GM19238 (cell line): ENCODE measurements around the gene C4orf50.
"Not testable (repeated sequence)": the region's sequence is repeated elsewhere in the genome, so short reads cannot be mapped to it uniquely, and the experiment has no call there.

Source experiments
- DNase-seq: peaks from one replicate; pipeline ENCODE4 v3.0.0; 2011; ENCODE audit warnings: low spot score; ENCODE audit not compliant: insufficient read length

The C4orf50 gene

DNA sequence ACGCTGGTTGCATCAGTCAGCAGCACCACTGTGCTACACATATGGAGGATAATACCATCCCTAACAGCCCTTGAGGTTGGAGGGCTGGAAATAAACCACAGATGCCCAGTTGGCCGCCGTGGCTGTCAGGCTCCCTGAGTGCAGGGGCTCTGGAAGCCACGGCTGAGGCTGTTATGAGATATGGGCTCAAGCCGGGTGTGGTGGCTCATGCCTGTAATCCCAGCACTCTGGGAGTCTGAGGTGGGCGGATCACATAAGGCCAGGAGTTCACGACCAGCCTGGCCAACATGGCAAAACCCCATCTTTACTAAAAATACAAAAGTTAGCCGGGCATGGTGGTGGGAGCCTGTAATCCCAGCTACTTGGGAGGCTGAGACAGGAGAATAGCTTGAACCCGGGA lies 24.9 kb downstream of the C4orf50 start:
- DNase-seq: not testable (repeated sequence)

DNA sequence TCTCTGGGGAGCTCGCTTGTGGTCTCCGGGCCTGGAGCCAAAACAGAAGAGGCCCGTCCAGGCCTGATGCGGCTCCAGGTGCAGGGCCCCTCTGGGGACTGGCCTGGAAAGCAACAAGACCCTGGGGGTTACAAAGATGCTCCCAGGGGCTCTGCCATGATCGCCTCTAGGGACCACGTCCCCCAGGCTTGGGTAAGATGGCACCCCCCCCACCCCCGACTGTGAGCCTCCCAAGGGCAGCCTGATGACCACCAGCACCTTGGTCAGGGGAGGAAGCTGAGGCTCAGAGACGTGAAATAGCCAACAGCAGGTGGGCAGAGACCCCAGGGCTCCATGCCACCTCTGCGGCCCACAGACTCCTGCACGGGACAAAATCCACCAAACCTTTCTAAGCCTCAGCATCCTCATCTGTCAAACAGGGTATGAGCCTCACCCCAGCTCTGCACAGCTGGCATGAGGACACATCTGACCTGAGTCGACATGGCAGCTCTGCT lies 25.4 kb downstream of the C4orf50 start:
- no peak for DNase-seq

DNA sequence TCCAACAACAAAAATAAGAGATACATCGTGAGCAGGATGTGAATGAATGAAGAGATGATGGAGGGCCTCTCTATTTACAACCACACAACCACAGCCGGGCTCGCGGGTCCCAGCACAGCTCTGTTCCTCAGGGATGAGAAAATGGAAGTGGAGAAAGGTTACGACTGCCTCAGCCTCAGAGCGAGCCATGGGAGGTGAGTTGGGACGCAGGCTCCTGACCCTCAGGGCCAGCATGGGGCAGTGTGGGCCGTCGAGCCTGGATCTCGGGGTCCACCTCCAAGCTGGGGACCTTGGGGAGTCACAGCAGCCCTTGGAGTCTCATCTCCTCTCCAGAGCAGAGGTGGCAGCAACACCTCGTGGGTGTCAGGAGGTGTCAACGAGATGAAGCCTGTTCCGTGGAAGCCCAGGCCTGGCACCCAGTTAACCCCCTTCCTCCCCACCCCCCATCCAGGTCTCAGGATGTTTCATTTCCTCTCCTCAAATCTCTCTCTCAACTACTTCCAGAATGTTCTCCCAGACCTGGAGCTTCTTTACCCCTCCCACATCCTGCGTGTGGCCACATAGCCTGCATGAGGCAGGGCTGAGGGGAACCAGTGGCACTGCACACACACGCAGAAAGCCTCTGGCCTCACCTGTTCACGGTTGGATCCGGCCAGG lies 25.9 kb downstream of the C4orf50 start:
- no peak for DNase-seq

DNA sequence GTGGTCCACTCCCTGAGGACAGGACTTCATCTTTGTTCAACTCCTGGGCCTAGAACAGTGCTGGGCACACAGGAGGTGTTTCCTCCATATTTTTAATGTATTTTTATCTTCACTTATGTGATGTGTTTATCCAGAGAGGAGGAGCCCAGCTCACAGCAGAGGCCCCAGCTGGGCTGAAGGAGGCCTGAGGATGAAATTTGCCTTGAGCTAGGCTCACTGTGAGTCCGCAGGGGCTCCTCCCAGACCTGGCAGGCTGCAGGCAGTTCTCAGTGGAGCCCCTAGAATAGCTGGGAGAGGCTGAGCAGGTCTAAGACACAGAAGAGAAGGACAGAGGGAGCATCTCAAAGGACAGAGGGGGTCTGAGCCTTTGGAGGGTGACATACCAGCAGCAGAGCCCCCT lies 26.8 kb downstream of the C4orf50 start:
- DNase-seq: no peak

DNA sequence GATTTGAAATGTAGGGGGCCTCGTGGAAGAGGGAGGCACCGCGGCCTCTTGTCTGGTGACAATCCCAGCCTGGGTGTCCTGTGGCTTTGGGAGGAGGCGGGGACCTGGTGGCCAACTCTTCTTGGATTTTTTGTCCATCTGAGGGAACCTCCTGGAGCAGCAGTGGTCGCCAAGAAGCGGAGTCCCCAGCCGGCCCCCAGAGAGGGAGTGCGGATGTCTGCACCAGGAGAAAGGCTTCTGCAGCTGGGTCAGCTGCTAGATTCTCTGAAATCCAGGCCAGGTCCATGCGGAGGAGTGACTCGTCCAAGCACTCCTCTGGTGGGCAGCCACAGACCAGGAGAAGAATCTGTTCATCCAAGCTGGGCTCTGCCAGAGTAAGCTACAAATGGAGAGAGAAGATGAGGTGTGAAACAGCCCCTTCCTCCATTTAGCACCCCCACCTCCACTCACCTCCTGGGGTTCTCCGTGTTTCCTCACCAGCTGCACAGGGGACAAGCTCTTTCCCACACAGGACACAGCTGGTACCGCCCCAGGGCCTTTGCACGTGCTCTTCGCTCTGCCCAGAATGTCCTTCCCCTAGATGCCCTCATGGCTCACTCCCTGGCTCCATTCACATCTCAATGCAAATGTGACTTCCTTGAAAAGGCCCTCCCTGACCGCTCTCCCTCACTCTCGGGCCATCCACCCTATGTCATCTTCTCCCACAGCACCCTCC lies 27.6 kb downstream of the C4orf50 start:
- DNase-seq: no peak

DNA sequence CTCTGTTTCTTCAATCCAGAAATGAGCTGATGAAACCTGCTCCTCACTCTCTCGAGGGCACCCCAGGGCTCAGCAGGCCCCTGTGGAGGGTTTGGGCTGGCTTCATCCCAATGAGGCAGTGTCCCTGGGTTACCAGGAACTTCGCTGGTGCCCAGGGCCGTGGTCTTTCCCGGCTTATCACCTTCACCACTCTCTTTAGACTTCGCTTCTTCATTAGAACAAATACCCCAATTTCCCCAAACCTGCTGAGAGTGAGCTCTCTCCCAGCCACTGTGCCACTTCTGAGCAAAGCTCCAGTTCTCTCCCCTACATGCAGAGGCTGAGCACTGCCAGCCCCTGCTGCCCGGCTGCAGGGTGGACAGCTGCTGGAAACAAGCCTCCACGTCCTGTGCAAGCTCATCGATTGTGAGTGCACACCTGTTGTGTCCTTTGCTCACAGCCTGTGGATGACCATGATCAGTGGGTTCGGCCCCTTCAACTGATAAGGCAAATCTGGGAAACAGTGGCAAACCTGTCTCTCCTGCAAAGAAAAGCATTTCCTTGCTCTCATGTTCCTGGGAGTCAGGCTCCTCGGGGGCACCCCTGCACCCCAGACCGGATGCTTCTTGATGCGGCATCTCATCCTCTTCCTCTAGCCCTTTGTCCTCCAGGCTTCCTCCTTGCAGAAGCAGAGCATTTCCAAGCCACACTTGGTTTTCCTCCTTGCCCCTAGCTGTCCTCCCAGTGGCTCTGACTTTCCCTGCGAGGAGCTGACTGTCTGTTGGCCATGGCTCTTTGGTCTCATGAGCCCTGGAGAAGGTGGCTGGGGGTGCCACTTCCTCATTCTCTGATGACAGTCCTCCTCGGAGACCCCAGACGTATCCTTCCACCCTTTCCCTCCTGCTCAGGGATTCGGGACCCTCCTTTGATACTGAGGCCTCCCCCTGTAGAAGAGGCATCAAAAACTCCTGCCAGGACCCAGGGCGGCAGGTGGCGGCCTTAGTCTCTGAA lies 28.7 kb downstream of the C4orf50 start:
- DNase-seq: no peak

DNA sequence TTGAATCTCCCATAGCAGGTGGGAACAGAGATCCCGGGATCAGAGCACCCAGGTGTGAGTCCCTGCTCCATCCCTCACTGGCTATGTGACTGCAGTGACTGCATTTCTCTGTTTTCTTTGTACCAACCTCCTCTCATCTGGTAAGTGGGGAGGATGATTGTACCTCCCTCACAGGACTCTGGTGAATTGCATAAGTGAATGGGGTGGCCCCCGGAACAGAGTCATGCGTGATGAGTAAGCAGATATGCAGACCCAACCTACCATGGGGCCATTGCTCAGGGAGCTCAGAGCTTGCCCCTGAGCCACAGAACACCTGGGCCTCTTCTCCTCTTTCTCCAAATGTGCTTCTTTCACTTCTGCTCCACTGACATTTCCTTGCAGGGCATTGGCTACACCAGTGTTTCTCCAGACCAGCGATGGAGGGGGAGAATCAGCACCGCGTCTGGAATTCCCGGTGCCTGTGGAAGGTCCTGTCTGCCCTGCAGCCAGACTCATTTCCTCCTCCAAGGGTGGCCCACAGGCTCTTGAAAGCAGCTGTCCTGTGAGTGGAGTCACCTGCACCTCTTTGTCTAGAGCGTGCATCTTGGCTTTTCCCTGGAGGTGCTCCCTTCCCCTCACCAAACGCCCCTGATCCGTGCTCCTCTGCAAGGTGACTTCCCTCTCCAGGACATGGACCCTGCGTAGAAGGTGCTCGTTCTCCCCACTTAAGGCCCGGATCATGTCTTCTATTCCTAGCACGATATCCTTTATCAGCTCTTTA lies 30.0 kb downstream of the C4orf50 start:
- no peak for DNase-seq

DNA sequence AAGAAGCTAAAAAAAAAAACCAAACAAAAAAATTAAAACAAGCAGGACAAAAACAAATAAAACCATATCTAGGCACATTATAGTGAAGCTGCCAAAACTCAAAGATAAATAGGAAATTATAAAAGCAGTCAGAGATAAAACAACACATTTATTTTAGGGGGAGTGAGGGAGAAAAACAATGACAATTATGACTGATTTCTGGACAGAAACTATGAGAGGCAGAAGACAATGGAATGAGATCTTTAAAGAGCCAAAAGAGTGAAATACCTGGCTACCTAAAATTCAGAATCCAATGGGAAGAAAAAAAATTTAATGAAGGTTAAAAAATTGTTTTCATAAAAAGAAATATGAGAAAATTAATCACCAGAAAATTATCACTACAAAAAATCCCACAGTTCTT lies 33.4 kb downstream of the C4orf50 start:
- no peak for DNase-seq

DNA sequence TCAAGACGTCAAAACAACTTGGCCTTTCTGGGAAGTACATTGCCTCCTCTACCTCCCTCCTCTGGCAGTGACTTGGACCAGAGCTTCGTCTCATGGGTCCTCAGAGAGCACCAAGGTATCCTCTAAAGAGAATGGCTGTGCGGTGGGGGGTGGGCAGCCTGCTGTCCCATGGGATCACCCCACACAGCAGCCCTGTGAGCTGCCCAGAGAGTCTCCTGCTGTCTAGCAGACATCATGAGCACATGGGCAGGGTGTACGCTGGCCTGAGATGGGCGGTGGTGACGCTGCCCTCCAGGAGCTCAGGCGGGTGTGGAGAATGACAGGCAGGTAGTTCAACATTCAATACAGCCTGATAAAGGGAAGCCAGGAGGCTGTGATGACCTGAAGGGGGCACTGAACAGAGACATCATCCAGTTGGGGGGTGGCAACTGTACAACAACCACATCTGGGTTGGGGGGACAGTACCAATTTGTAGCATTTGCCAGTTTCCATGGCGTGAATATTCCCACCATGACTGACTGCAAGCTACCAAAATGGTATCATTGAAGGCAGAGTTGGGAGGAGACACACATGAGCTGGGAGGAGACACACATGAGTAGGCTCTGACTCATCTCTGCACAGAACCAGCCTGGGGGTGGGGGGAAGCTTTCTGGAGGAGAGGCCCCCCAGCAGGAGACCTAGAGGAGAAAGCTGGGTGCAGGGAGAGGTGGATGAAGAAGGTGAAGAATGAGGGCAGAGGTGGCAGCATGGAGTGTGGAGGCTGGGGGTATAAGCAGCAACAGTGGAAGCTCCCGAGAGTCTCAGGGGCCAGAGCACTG lies 35.9 kb downstream of the C4orf50 start:
- DNase-seq: no peak

DNA sequence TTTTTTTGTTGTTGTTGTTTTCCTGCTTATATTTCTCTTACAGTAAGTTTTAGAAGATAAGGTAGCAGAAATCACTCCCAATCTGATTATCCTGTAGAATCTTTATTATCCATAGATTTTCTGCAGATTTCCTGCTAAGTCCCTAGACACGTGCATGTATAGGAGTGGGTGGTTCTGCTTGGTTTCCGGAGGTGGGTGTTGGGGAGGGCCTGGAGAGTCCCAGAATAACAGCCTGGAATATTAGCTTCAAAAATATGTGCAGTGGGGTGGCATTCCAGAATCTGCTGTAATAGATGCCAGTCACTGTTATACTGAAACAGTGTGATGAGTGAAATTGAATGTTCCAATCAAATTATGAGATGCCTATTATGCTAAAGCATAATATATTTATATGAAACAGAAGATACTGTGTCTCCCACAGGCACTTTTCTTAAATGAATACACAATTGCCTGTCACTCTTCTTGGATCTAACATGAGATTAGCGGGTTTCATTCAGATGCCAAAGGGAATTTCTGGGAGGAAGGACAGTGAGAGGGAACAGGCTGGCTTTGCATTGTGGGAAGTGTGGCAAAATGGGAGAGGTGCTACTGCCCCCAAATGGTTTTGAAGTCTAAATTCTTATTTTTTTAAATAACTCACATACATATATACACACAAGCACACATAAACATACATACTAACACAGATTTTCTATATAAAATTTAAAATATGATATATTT lies 37.6 kb downstream of the C4orf50 start:
- DNase-seq: no peak

DNA sequence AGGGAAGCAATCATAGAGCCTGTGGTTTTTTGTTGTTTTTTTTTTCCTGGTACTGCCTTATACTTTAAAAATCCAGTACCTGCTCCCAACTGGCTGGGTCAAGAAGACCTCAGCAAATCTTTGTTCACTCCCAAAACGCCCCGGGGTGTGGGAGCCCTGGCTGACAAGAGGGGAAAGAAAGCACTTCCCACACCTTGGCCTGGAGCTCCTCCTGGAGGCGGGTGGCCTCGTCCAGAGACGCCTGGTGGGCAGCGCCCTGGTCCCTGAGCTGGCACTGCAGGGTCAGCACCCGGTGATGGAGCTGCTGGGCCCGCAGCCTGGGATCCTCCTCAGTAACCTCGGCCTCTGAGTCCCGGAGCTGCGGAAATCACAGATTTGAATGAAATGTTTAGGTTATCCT lies 38.2 kb downstream of the C4orf50 start:
- no peak for DNase-seq

DNA sequence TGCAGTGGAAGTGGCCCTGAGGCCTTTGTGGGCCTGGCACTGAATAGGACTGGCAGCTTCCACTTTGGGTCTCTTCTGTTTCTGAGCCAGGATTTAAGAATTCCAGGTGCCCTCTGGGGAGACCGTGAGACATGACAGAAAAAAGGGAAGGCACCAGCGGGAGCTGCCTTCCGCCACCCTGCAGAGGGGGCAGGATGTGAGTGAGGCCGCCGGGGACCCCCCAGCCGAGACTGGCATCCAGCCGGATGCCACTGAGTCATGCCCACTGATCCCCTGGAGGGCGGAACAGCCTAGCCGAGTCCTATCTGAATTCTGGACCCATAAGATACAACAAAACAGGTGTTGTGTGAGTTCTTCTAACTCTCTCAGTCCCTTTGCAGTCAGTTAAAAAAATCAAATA lies 41.3 kb downstream of the C4orf50 start:
- no peak for DNase-seq

DNA sequence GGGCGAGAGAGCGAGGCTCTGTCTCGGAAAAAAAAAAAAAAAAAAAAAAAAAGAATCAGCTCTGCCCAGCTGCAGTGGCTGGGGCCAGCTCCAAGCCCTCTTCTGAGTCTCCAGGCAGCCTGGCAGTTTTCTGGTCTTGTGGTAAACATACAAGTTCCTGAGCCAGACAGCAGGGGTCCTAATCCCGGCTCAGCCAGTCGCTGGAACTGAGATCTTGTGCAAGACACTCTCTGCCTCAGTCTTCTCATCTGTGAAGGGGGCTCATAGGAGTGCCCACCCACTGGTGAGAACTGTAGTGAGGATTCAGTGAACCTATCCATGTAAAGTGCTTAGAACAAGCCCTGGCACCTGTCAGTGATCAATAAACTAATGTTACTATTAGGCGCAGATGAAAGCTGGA lies 41.8 kb downstream of the C4orf50 start:
- no peak for DNase-seq

DNA sequence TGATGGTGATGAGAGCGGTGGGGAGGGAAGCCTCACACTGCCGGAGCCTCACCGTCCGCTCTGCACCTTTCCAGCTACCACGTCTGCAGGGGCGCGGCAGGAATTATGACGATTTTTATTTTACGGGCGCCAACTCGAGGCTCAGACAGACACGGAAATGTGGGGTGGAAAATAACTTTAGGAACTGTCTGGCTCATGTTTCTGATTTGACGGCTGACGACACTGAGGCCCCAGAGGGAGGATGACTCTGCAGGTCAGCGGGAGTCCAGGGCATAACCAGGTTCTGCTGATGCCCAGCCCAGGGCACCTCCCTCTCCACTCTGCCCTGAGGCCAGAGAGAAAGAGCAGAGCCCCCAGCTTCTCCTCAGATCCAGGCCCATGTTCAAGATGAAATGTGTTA lies 43.9 kb downstream of the C4orf50 start:
- DNase-seq: no peak

DNA sequence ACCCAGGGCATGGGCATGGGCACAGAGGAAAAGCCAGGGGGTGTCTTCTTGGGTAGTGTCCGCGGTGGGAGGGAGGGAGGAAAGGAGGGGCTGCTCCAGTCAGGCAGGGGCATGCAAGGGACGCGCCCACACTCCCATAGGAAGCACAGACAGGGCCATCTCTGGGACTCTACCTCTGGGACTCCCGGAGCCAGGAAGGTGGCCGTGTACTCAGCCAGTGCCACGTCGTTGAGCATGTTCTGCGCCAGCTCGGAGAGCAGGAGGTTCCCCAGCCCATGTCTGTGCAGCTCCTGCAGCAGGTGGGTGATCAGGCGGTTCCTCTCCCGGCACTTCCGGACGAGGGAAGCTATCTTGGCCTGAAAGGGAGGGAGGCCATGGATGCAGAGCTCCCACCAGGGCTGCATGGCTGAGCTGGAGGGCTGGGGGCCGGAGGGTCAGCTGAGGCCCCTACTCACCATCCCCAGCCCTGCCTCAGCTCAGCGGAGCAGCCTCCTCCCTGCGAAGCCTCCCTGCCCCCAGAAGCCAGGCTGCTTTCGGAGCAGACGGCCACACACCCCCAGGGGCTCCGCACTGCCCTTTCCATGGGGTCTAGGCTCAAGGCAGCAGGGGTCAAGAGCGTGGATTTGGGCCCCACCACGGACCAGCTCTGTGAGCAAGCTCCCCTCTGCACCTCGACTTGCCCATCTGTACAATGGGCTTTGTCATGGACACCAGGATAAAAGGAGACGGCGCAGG lies 44.6 kb downstream of the C4orf50 start:
- DNase-seq: no peak

DNA sequence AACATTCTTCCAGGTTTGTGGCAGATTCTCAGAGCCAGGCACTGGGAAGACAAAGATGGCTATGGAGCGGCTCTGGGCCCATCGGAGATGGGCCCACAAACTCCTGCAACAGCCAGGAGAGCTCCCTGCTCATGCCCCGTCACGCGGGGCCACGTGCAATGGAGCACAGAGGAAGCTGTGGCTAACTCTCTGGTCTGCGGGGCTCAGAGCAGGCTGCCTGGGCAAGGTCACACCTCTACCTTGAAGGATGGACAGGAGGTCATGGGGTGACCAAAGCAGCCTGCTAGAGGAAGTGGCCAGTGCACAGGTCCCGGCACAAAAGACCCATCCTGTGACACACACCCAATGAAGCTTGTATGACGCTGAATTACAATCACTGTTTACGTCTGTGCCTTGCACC lies 45.2 kb downstream of the C4orf50 start:
- no peak for DNase-seq

DNA sequence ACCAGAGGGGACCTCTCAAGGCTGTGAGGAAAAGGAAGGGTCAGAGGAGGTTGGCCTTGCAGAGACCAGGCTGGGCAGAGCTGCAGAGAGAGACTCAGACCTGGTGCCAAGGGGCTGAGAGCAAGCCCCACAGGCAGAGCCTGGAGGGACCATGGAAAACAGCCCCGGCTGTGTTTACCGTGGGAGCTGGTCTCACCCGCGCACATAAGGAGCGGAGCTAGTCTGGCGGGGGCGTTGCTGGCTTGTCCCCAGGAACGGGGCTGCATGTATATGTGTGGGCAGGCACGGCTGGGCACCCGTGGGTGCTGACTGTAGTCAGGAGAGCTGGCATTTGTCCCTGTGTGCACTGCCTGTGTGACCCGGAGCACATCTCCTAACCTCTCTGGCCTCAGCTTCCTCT lies 45.7 kb downstream of the C4orf50 start:
- no peak for DNase-seq

DNA sequence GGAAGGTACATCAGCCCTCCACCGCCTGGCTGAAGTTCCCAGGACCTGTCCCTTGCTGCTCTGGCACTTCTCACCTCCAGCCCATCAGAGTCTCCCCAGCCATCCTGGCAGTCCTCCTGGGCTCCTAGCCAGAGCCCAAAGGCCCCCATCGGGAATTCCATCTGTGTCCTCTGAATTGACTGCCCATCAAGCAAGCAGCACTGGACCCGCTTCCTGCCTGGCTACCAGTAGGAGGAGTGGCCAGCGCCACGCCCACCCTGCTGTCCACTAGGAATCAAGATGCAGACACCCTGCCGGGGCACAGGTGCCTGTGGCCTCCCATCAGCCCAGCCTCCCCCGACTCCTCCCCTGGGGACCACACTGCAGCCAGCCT lies 47.2 kb downstream of the C4orf50 start:
- DNase-seq: no peak
